Memory B cell (primary cell): ENCODE data around the gene NBAS.

ENCODE experiments used
- ATAC-seq: fragments of 150-1000 bp; cut with Tn5 transposase; 2 replicates; pipeline ENCODE4 v1.10.0; 2021; ENCODE audit warnings: low read depth, mild to moderate bottlenecking, moderate library complexity
- DNase-seq, 2 donors: peaks; one replicate each; pipeline ENCODE4 v3.0.0; 2022; ENCODE audit warnings: low spot score in 2 of 2
- H3K27ac Mint-ChIP-seq: one replicate; pipeline ENCODE4 v1.8.0; 2022; ENCODE audit warnings: mild to moderate bottlenecking, moderate library complexity, mixed read lengths
- H3K27me3 Mint-ChIP-seq: one replicate; pipeline ENCODE4 v1.8.0; 2022; ENCODE audit warnings: mixed read lengths
- H3K36me3 Mint-ChIP-seq: one replicate; pipeline ENCODE4 v1.8.0; 2022; ENCODE audit warnings: mild to moderate bottlenecking, mixed read lengths
- H3K4me1 Mint-ChIP-seq: one replicate; pipeline ENCODE4 v1.8.0; 2022; ENCODE audit warnings: mixed read lengths
- H3K4me3 Mint-ChIP-seq: one replicate; pipeline ENCODE4 v1.8.0; 2022; ENCODE audit warnings: mild to moderate bottlenecking, moderate library complexity, mixed read lengths
- H3K9me3 Mint-ChIP-seq: one replicate; pipeline ENCODE4 v1.8.0; 2022; ENCODE audit warnings: mixed read lengths

NBAS gene

DNA sequence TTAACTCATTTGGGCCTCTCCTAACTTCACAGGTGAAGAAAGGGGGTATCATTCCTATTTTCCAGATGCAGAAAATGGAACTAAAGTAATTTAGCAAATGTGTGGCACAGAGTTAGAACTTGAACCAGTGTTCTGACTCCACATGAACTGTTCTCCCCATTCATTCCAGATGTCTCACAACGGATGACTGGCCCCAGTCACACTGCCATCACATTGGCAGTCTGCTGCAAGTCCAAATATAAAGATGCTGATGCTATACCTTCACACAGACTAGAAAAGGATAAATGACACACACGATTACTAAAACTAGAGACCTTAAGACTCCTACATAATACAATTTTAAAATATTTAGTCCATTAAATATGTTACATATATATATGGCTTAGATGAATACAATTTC lies 195.7 kb downstream of the NBAS start:
- ATAC-seq: no peak
- Mint-ChIP-seq H3K9me3 (no peaks in the 10 kb centered on the region), H3K27ac (no peak overlapping the region), H3K4me1 (peaks cover 8% of the 10 kb centered on the region), H3K27me3 (no peaks in the 10 kb centered on the region), H3K4me3 (no peak overlapping the region), H3K36me3 (peaks cover 28% of the 10 kb centered on the region)
- DNase-seq: no peak

DNA sequence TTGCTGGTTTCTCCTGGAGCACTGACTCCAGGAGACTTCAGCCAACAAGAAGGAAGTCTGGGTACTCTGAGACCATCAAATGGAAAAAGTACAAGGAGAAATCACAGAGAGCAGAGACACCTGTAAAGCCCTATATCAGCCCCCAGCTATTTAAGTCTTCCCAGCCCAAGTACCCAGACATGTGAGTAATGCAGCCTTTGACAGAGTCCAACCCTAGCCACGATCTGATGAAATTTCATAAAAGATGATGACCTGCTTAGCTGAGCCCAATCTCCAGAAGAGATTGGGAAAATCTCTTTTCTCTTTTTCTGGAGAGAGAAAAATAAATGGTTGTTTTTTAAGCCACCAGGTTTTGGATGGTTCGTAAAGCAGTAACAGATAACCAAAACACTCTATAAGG lies 196.6 kb downstream of the NBAS start:
- Mint-ChIP-seq H3K36me3 (peaks cover 28% of the 10 kb centered on the region), H3K27ac (no peak overlapping the region), H3K4me1 (peaks cover 5% of the 10 kb centered on the region), H3K27me3 (no peaks in the 10 kb centered on the region), H3K9me3 (no peaks in the 10 kb centered on the region), H3K4me3 (no peak overlapping the region)
- ATAC-seq: no peak
- DNase-seq: no peak

DNA sequence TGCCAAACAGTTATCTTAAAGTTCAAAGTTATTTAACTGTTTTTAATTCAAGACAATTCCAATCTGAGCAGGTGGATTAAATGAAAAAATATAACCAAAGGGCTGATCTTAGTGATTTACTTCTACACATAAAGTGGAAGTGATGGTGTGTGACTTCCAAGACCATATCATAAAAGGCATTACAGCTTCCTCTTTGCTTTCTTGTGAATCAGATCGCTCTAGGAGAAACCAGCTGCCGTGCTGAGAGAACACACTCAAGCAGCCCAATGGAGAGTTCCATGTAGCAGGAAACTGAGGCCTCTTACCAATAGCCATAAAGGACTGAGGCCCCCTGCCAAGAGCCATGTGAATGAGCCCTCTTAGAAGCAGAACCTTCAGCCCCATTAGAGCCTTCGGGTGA lies 197.4 kb downstream of the NBAS start:
- Mint-ChIP-seq H3K27ac (no peak overlapping the region), H3K4me1 (peaks cover 3% of the 10 kb centered on the region), H3K4me3 (no peak overlapping the region), H3K9me3 (no peaks in the 10 kb centered on the region), H3K27me3 (no peaks in the 10 kb centered on the region), H3K36me3 (peaks cover 29% of the 10 kb centered on the region)
- DNase-seq (no peak), ATAC-seq (no peak)

DNA sequence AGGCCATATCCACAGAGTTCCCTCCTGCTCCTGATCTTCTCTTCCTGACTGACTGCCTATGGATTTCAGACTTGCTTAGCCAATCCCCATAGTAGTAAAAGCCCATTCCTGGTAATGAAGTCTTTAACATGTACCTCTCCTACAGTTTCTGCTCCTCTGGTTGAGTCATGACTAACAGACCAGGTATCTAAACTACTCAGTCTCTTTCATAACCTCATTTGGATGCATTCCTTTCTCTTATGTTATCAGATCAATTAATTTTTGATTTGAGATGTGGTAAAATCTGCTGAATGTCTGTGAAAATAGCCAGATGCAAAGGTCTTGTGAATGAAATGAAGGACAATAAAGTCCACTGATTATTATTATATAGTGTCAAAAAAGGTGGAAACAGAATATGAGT lies 198.0 kb downstream of the NBAS start:
- Mint-ChIP-seq H3K27ac (no peak overlapping the region), H3K9me3 (no peaks in the 10 kb centered on the region), H3K36me3 (peaks cover 29% of the 10 kb centered on the region), H3K27me3 (no peaks in the 10 kb centered on the region), H3K4me1 (no peaks in the 10 kb centered on the region), H3K4me3 (no peak overlapping the region)
- no peak for DNase-seq
- no peak for ATAC-seq

DNA sequence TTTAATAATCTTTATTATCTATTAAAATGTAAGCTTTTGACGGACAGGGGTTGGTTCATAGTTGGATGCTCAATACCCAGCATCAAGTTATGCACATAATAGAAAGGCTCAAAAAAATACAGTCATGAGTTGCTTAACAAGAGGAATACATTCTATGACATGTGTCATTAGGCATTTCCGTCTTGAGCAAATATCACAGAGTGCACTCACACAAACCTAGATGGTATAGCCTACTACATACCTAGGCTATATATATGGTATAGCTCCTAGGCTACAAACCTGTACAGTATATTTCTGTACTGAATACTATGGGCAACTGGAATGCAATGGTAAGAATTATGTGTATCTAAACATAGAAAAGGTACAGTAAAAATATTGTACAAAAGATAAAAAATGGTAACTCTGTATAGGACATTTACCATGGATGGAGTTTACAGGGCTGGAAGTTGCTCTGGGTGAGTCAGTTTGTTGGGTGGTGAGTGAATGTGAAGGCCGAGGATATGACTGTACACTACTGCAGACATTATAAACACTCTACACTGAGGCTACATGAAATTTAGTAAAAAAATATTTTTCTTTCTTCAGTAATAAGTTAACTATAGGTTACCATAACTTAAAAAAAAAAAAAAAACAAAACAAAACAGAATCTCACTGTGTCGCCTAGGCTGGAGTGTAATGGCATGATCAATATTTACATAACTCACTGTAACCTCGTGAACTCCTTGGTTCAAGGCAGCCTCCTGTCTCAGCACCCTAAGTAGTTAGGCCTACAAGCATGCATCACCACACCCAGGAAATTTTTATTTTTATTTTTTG lies 201.2 kb downstream of the NBAS start:
- Mint-ChIP-seq H3K27ac (no peak overlapping the region), H3K9me3 (no peaks in the 10 kb centered on the region), H3K4me3 (no peak overlapping the region), H3K4me1 (no peaks in the 10 kb centered on the region), H3K27me3 (no peaks in the 10 kb centered on the region), H3K36me3 (peaks cover 31% of the 10 kb centered on the region)
- ATAC-seq: no peak
- DNase-seq: no peak

DNA sequence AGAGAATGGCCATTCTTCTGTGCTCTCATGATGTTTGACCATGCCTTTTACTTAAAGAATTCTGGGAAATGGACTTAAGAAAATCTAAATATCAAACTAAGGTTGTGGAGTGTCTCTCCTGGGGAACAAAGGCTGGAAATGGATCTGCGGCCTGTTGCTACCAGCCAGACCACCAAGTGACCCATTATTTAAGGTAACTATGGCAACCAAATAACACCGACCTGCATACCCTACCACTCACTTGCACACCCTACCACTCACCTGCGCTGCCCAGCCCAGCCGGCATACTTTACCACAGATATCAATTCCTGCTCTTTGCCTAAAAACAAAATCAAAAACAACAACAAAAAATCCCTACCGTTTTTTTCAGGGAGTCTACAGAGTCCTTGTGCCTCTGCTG lies 203.2 kb downstream of the NBAS start:
- Mint-ChIP-seq H3K27ac (no peak overlapping the region), H3K9me3 (no peaks in the 10 kb centered on the region), H3K4me1 (no peaks in the 10 kb centered on the region), H3K36me3 (peaks cover 33% of the 10 kb centered on the region), H3K27me3 (no peaks in the 10 kb centered on the region), H3K4me3 (no peak overlapping the region)
- ATAC-seq: no peak
- DNase-seq: no peak

DNA sequence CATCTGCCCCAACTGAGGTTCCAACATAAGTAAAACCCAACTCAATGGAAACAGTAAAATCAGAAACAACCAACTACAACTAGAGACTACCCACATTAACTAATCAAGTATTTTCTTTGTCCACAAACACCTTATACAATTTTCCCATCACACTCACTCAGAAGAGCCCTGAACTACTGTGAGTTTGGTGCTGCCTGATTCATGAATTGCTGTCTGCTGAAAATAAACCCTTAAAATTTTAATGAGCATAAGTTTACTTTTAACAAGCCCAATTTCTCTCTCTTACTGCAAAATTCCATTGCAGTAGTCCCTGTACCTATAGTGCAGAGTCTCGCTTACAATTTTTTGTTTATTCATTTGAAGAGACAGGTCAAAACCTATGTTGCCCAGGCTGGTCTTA lies 203.9 kb downstream of the NBAS start:
- H3K4me1 Mint-ChIP-seq: no peaks in the 10 kb centered on the region
- H3K36me3 Mint-ChIP-seq: peaks cover 41% of the 10 kb centered on the region
- no peak overlapping the region for H3K4me3 Mint-ChIP-seq
- no peaks in the 10 kb centered on the region for H3K27me3 Mint-ChIP-seq
- H3K9me3 Mint-ChIP-seq: no peaks in the 10 kb centered on the region
- no peak for DNase-seq
- no peak for ATAC-seq
- H3K27ac Mint-ChIP-seq: no peak overlapping the region

DNA sequence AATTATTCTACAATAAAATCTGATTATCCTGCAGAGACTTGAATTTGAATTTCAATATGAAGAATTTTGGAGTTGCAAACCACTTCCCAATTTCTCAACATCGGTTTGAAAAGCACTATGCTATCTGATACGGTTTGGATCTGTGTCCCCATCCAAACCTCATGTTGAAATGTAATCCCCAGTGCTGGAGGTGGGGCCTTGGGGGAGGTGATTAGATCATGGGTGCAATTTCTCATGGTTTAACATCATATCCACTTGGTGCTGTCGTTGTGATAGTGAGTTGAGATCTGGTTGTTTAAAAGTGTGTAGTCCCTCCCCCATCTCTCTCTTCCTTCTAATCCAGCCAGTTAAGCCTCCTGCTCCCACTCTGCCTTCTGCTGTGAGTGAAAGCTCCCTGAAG lies 205.7 kb downstream of the NBAS start:
- Mint-ChIP-seq H3K27ac (no peak overlapping the region), H3K27me3 (no peaks in the 10 kb centered on the region), H3K9me3 (no peaks in the 10 kb centered on the region), H3K4me1 (no peaks in the 10 kb centered on the region), H3K4me3 (no peak overlapping the region), H3K36me3 (peaks cover 47% of the 10 kb centered on the region)
- DNase-seq: no peak
- no peak for ATAC-seq

DNA sequence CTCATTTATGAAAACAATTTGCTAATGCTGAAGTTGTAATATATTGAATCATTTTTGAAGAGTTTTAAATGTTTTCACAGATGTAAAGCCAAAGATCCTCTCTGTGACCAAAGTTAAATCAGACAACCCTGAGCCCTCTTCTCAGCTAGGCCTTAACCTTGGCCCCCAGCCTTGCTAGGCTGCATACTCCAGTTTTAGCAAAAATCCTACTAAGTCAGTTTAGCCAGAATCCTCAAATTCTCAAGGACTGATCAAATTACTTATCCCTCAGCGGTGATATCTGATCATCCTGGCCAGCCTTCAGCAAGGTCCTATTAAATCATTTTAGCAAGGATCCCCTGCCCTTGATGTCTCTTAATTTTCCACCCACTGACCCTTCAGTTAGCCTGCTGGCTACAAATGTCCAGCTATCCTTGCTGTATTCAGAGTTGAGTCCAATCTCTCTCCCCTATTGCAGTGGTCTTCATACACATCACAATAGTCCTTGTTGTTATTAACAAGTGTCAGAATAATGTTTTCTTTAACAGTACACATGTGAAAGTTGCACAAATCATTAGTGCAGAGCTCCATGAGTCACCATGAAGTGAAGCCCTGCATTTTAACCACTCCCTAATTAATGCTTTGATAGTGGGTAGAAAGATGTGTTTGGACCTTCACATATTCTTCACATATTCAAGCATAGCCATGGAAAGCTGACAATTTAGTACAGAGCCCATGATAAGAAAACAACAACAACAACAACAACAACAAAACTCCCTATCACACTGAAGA lies 206.4 kb downstream of the NBAS start:
- DNase-seq (no peak), ATAC-seq (no peak)
- Mint-ChIP-seq H3K4me1 (no peaks in the 10 kb centered on the region), H3K36me3 (peaks cover 53% of the 10 kb centered on the region), H3K9me3 (no peaks in the 10 kb centered on the region), H3K27ac (no peak overlapping the region), H3K4me3 (no peak overlapping the region), H3K27me3 (no peaks in the 10 kb centered on the region)

DNA sequence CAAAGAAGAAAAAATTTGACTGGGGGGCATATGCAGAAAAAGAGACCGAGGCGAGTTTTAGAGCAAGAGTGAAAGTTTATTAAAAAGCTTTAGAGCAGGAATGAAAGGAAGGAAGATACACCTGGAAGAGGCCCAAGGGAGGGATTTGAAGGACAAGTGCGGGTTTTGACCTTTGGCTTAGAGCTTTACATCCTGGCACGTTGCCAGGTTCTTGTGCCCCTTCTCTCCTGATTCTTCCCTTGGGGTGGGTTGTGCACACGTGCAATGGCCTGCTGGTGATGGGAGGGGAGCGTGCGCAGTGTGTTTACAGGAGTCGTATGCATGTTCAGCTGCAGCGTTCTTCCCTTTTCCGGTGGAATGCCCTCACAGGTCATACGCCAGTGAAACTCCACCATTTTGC lies 208.8 kb downstream of the NBAS start:
- Mint-ChIP-seq H3K27ac (no peak overlapping the region), H3K27me3 (no peaks in the 10 kb centered on the region), H3K9me3 (no peaks in the 10 kb centered on the region), H3K4me3 (no peak overlapping the region), H3K4me1 (peaks cover 2% of the 10 kb centered on the region), H3K36me3 (peaks cover 60% of the 10 kb centered on the region)
- ATAC-seq (no peak), DNase-seq (no peak)

DNA sequence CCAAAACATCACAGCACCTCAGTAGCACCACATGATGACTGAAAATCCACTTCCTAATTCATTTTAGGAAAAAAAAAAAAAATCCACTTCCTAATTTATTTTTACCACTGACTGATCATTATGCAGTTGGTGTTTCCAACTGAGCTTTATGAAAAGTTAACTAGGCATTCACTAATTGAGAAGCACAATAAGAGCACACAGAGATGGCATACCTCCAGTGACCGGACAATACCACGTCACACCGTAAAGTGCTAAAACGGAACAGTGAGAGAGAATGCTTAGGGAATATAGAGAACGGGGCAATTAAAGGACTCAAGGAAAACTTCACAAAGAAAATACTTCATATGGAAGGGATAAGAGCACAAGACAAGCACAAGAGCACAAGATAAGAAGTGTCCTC lies 212.5 kb downstream of the NBAS start:
- Mint-ChIP-seq H3K27ac (no peak overlapping the region), H3K4me1 (peaks cover 2% of the 10 kb centered on the region), H3K4me3 (no peak overlapping the region), H3K9me3 (peaks cover 4% of the 10 kb centered on the region), H3K27me3 (no peaks in the 10 kb centered on the region), H3K36me3 (peaks cover 64% of the 10 kb centered on the region)
- no peak for ATAC-seq
- DNase-seq: no peak

DNA sequence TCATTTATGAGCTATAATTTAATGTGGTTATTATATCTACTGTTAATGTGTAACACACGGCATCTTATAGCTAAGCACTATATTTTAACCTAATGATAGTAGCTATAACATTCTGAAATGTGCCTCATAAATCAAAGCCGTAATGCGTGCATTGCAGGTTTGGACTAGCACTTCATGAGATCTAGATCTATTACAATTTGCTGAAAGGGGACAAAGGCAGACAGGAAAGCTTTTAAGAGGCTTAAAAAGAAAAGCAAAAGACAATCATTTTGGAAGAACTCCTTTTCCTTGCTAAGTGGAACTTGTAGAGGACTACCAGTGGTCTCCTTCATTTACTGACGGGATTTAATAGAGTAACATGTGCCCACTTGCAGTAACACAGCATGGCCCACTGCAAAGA lies 213.1 kb downstream of the NBAS start:
- Mint-ChIP-seq H3K4me1 (peaks cover 2% of the 10 kb centered on the region), H3K9me3 (peaks cover 4% of the 10 kb centered on the region), H3K36me3 (peaks cover 59% of the 10 kb centered on the region), H3K4me3 (no peak overlapping the region), H3K27me3 (no peaks in the 10 kb centered on the region), H3K27ac (no peak overlapping the region)
- DNase-seq (no peak), ATAC-seq (no peak)

DNA sequence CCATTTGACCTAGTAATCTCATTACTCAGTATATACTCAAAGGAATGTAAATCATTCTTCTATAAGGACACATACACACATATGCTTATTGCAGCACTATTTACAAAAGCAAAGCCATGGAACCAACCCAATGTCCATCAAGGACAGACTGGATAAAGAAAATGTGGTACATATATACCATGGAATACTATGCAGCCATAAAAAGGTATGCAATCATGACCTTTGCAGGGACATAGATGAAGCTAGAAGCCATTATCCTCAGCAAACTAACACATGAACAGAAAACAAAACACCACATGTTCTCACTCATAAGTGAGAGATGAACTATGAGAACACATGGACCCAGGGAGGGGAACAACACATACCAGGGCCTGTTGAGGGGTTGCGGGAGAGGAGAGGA lies 214.5 kb downstream of the NBAS start:
- H3K4me1 Mint-ChIP-seq: peaks cover 2% of the 10 kb centered on the region
- peaks cover 4% of the 10 kb centered on the region for H3K9me3 Mint-ChIP-seq
- peaks cover 53% of the 10 kb centered on the region for H3K36me3 Mint-ChIP-seq
- H3K4me3 Mint-ChIP-seq: no peak overlapping the region
- H3K27me3 Mint-ChIP-seq: no peaks in the 10 kb centered on the region
- ATAC-seq (no peak), DNase-seq (no peak)
- no peak overlapping the region for H3K27ac Mint-ChIP-seq

DNA sequence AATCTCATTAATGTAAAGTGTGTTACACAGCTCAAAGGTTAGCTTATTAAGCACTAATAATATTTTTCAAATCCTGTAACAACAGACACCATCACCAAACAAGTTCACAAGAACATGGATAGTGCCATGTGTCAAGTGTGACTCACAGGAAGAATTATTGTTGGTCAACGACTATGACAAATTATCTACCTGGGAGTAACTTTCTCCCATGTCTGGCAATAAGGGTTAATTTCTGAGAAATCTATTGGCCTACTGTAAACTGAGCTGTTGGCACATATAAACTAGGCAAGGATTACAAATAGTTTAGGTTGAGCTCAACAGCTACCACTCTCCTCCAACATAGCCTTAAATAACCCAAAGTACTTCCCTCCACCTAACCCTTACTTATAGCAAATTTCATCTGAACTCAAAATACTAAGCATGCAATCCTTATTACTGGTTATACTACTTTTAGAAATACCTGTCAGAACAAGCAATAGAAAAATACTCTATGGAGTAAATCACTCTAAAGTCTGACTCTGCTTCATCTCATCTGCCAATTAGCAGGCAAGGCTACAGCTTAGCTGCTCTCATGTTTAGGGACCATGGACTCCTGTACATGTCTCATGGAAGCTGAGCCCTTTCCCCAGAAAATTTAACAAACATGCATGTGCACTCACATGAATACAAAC lies 223.0 kb downstream of the NBAS start:
- Mint-ChIP-seq H3K27ac (no peak overlapping the region), H3K9me3 (no peaks in the 10 kb centered on the region), H3K4me1 (no peaks in the 10 kb centered on the region), H3K27me3 (no peaks in the 10 kb centered on the region), H3K4me3 (no peak overlapping the region), H3K36me3 (peaks cover 36% of the 10 kb centered on the region)
- DNase-seq (no peak), ATAC-seq (no peak)
